ENCODE data around the gene RNF34.

RNF34 gene

DNA sequence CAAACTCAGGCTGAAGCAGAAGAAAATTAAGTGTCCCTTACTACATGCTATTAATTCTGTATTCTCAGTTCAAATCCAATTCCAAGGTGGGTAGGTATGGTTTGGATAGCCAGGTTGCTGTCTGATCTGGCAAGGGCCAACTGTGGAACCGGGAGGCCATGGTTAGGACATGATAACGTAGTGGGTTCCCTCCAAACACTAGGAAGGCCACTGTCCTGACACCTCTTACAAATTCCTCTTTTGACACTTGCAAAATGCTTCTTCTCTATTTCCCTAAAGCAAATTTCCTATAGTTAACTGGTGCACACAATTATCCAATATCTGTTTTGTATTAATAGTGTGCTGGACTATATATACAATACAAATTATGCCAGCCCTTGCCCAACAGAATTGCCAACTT, 70.8 kb downstream of the RNF34 start:
- DNase-seq: no peak

DNA sequence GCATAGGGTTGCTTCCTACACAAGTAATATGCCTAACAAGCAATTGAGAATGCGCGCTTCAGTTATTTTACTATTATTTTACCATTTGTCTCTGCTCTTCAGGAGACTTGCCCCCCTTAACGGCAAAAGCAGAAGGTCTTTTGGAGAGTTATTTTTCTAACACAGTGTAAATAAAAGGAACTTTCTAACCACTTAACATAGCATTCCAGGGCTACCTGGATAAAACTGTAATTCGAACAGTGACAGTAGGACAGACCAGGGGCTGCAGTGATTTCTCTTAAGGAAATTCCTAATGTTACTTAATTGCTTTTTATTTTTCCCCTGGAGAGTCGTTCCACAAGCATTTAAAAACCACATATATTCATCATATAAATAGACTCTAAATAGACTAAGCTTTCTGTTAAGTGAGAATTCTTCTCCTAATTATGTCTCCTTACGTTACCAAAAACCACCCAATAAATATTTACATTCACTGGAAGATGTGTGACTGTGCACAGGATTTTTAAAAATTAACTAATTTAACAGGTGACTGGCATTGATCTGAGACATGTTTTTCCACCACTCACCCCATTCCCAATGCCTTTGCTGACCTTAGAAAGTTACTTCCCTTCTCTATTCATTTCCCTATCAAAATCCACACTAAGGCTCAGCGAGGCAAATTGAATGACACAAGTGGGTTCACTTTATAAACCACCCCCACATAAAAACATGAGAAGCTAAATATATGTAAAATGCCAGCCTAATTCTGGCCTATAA, 72.4 kb downstream of the RNF34 start:
- DNase-seq: no peak
